PC-3 (cell line): ENCODE data around the gene IFNA7.

ENCODE experiments used
- EZH2 ChIP-seq: fragments of 300-600 bp; sonication (generic); IDR thresholded peaks from one replicate; pipeline ENCODE4 v1.6.1; 2017; ENCODE audit warnings: antibody characterized with exemption, mild to moderate bottlenecking, low read length; ENCODE audit not compliant: unreplicated experiment
- TF ChIP-seq, protein P1 (sequence below): fragments of 300-600 bp; sonication (generic); conservative IDR thresholded peaks from 2 replicates; pipeline ENCODE4 v1.5.1; 2017; ENCODE audit warnings: antibody characterized with exemption, low read depth, mild to moderate bottlenecking, low read length

DNA sequence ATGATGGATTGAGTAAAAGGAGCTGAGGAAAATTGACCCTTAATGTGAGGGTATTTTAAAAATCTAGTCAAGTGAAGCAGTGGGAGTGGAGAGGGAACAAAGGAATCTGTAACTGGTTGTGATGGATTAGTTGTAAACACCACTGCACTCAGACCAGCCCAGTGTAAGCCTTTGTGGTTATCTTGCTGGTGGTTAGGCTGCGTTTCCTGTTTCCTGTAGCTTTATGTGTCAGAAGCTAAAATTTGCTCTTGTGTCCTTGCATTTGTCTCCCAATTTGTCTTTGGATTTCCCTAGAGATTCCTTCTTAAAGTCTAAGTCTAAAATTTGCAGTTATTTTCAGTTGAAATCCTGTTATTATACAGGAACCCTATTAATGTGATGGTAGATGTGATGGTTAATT is 41.8 kb downstream of the IFNA7 start:
- TF ChIP-seq EZH2, result no peak
- TF ChIP-seq, protein P1, sequence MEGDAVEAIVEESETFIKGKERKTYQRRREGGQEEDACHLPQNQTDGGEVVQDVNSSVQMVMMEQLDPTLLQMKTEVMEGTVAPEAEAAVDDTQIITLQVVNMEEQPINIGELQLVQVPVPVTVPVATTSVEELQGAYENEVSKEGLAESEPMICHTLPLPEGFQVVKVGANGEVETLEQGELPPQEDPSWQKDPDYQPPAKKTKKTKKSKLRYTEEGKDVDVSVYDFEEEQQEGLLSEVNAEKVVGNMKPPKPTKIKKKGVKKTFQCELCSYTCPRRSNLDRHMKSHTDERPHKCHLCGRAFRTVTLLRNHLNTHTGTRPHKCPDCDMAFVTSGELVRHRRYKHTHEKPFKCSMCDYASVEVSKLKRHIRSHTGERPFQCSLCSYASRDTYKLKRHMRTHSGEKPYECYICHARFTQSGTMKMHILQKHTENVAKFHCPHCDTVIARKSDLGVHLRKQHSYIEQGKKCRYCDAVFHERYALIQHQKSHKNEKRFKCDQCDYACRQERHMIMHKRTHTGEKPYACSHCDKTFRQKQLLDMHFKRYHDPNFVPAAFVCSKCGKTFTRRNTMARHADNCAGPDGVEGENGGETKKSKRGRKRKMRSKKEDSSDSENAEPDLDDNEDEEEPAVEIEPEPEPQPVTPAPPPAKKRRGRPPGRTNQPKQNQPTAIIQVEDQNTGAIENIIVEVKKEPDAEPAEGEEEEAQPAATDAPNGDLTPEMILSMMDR, result no peak
